Activated CD8-positive, alpha-beta T cell treated with anti-CD3 and anti-CD28 coated beads for 36 hours (primary cell): Measurements from ENCODE around the gene FAM111A. TPM values are rescaled to one million over a fixed set of nuclear protein-coding genes. Genes with fewer than 3 reads are reported as not detected.
A peak's percentile ranks its signal among the peaks of the same experiment; 100 is the strongest.

Experiments
- ATAC-seq: fragments of 200-7000 bp; cut with Tn5 transposase; one replicate; pipeline ENCODE4 v1.10.0; 2021; ENCODE audit warnings: mild to moderate bottlenecking, moderate library complexity
- CTCF ChIA-PET: fragments of 350-600 bp; sonication (Branson Sonifier 250); formaldehyde crosslinking; loops from one replicate; lab custom pipeline; 2021; ENCODE audit warnings: antibody characterized with exemption; lab: Charles Lee
- POLR2A ChIA-PET: fragments of 350-600 bp; sonication (Branson Sonifier 250); formaldehyde crosslinking; loops from one replicate; lab custom pipeline; 2021; ENCODE audit warnings: antibody characterized with exemption; lab: Charles Lee
- DNase-seq: peaks from one replicate; pipeline ENCODE4 v3.0.0-alpha.2; 2020
- H3K27ac Mint-ChIP-seq: one replicate; pipeline ENCODE4 v1.8.0; 2021; ENCODE audit warnings: mild to moderate bottlenecking, mixed read lengths
- H3K27me3 Mint-ChIP-seq: one replicate; pipeline ENCODE4 v1.8.0; 2021; ENCODE audit warnings: mixed read lengths
- H3K36me3 Mint-ChIP-seq: one replicate; pipeline ENCODE4 v1.8.0; 2021; ENCODE audit warnings: low read depth, mixed read lengths
- H3K4me1 Mint-ChIP-seq: one replicate; pipeline ENCODE4 v1.8.0; 2021; ENCODE audit warnings: low read depth, mixed read lengths
- H3K4me3 Mint-ChIP-seq: one replicate; pipeline ENCODE4 v1.8.0; 2021; ENCODE audit warnings: mild to moderate bottlenecking, moderate library complexity, mixed read lengths
- H3K9me3 Mint-ChIP-seq: one replicate; pipeline ENCODE4 v1.8.0; 2021; ENCODE audit warnings: mixed read lengths
- intact Hi-C: fragments of 100-400 bp; cut with micrococcal nuclease; formaldehyde crosslinking; loops from one replicate; pipeline ENCODE4 v1.10.0; 2022
- total RNA-seq, 2 experiments: library from RNA; stranded (reverse); gene quantifications; one replicate each; pipeline ENCODE4 v1.2.3, GENCODE V29; 2021
- TF ChIP-seq, protein P1 (sequence below): fragments of 200-600 bp; IDR thresholded peaks from one replicate; pipeline ENCODE4 v1.8.0; 2022; ENCODE audit warnings: antibody characterized with exemption, mild to moderate bottlenecking

The FAM111A gene
- total RNA-seq, 2 experiments from 2014 or later = 71.8 to 74.5 TPM

DNA sequence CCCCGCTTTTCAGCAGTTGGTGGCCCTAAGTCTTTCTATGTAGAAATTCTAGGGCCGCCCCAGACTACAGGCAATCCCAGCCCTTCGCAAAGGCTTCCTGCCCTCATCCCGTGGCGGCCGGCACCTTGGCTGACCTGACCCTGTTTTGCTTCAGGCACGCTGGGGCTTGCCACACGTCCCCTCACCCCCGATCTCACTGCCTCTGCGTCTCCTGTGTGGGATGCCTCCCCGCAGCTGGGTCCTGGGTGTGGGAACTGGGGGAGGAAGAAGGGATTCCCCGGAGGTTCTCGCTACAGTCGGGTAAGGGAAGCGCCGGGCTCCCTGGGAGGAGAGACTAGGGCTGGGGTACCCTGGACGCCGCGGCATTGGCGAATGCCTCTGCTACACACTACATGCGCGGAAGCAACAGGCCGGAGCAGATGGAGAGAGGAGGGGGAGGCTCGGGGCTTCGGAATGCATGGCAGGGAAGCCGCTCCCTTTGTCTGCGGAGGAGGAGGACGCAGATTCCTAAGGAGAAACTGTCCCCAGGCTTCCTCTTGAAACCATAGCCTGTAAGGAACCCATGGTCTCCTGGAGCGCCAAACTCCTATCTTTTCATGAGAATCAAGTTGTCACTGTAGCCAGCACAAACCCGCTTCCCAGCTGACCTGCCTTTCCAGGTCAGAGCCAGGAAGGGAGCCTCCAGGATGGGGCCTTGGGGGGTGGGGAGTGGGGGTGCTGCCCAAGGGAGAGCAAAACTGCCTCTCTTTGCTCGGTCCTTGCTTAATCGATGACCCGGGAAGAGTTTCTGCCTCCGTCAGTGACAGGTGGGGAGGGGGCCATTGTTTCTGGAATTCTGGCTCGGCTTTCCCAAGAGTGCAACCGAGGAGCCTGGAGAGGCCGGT is 30.7 kb downstream of the FAM111A start:
- CTCF ChIA-PET = interaction anchor here (1.5 to 9.9 kb wide), 7 partner anchors 12 to 257 kb away, joined by 3 to 180 read pairs (median 24); no protein-coding TSS in a partner anchor

DNA sequence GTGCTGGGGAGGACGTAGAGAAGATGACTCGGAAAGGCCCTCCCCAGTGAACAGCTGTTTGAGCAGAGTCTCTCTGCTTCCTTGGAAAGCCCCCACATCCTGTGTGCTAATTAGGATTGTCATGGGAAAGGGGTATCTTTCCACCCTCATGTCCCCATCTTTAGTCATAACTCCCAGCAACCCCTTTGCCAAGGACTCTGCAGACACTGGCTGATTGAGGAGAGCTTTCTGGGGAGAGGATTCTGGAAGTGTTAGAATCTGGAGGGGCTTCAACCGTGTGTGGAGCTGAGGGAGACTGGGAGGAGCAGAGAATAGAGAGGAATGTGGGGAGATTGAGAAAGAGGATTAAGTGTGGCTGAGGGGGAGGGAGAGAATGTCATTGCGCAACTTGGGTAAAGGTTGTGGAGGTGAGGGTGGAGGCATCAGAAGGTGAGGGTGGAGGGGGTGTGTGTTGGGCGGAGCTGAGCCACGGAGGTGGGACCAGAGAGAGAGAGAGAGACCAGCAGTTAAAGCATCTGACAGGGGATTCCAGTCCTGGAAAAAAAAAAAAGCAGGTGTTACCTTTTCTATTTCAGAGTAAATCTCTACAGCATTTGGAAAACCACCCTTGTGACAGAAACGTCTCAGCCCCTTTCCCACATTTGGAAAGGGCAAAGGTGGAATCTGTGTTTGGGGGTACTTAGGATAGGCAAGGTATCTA is 31.5 kb downstream of the FAM111A start:
- CTCF ChIA-PET = interaction anchor here (0.6 to 9.9 kb wide), 6 partner anchors 11 to 256 kb away, joined by 3 to 180 read pairs (median 8); no protein-coding TSS in a partner anchor
- POLR2A ChIA-PET = interaction anchor here (1.0 to 1.5 kb wide), 3 partner anchors 12 to 21 kb away, joined by 3 to 5 read pairs (median 3); no protein-coding TSS in a partner anchor
- intact Hi-C loops = loop anchor here (5.0 kb wide), 1 partner anchor 113 kb away; no protein-coding TSS in a partner anchor
- peaks cover 9% of the 10 kb centered on the region for H3K4me1 Mint-ChIP-seq
- H3K9me3 Mint-ChIP-seq = no peaks in the 10 kb centered on the region
- ATAC-seq (no peak), DNase-seq (no peak)
- no peak overlapping the region for H3K4me3 Mint-ChIP-seq
- TF ChIP-seq, protein P1, sequence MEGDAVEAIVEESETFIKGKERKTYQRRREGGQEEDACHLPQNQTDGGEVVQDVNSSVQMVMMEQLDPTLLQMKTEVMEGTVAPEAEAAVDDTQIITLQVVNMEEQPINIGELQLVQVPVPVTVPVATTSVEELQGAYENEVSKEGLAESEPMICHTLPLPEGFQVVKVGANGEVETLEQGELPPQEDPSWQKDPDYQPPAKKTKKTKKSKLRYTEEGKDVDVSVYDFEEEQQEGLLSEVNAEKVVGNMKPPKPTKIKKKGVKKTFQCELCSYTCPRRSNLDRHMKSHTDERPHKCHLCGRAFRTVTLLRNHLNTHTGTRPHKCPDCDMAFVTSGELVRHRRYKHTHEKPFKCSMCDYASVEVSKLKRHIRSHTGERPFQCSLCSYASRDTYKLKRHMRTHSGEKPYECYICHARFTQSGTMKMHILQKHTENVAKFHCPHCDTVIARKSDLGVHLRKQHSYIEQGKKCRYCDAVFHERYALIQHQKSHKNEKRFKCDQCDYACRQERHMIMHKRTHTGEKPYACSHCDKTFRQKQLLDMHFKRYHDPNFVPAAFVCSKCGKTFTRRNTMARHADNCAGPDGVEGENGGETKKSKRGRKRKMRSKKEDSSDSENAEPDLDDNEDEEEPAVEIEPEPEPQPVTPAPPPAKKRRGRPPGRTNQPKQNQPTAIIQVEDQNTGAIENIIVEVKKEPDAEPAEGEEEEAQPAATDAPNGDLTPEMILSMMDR = no peak
- H3K27ac Mint-ChIP-seq = no peak overlapping the region
- H3K36me3 Mint-ChIP-seq = no peaks in the 10 kb centered on the region
- H3K27me3 Mint-ChIP-seq = peaks cover 13% of the 10 kb centered on the region

More for the DNA sequence above, 30.7 kb downstream of the FAM111A start:
- no peaks in the 10 kb centered on the region for H3K9me3 Mint-ChIP-seq
- no peak for ATAC-seq
- H3K4me3 Mint-ChIP-seq = peak overlapping the region; percentile 72
- no peak overlapping the region for H3K27ac Mint-ChIP-seq
- intact Hi-C loops = loop anchor here (5.0 kb wide), 1 partner anchor 114 kb away; no protein-coding TSS in a partner anchor
- H3K4me1 Mint-ChIP-seq = peaks cover 9% of the 10 kb centered on the region
- no peaks in the 10 kb centered on the region for H3K36me3 Mint-ChIP-seq
- TF ChIP-seq, protein P1 = no peak
- POLR2A ChIA-PET = interaction anchor here (1.3 kb wide), 1 partner anchor 21 kb away, joined by 3 read pairs; no protein-coding TSS in a partner anchor
- peaks cover 13% of the 10 kb centered on the region for H3K27me3 Mint-ChIP-seq
- no peak for DNase-seq

DNA sequence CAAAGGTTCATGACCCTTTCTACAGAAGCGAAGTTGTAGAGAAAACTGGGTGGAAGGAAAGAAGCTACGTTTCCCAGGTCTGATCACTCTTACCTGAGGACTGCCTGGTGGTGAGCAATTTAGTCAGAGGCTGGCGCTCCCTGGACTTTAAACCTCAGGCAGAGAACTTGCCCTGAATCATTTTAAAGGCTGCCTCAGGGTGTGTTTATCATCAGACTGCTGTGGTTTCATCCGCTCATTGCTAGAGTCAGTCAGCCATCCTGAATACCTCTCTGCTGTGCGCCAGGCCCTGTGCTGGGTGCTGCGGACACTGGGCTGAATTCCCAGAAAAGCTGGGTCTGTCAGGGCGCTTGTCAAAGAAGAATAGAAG is 32.0 kb downstream of the FAM111A start:
- peaks cover 9% of the 10 kb centered on the region for H3K4me1 Mint-ChIP-seq
- H3K27me3 Mint-ChIP-seq = peaks cover 13% of the 10 kb centered on the region
- H3K36me3 Mint-ChIP-seq = no peaks in the 10 kb centered on the region
- ChIA-PET POLR2A (interaction anchor here (1.0 to 1.5 kb wide), 3 partner anchors 11 to 19 kb away, joined by 3 to 7 read pairs (median 5); no protein-coding TSS in a partner anchor), CTCF (interaction anchor here (0.6 to 9.9 kb wide), 9 partner anchors 10 to 255 kb away, joined by 3 to 180 read pairs (median 6); partner anchors contain the start of gene FAM111A)
- TF ChIP-seq, protein P1 = no peak
- intact Hi-C loops = loop anchor here (5.0 kb wide), 1 partner anchor 113 kb away; no protein-coding TSS in a partner anchor
- H3K4me3 Mint-ChIP-seq = no peak overlapping the region
- DNase-seq = no peak
- no peak for ATAC-seq
- no peak overlapping the region for H3K27ac Mint-ChIP-seq
- peaks cover 4% of the 10 kb centered on the region for H3K9me3 Mint-ChIP-seq

DNA sequence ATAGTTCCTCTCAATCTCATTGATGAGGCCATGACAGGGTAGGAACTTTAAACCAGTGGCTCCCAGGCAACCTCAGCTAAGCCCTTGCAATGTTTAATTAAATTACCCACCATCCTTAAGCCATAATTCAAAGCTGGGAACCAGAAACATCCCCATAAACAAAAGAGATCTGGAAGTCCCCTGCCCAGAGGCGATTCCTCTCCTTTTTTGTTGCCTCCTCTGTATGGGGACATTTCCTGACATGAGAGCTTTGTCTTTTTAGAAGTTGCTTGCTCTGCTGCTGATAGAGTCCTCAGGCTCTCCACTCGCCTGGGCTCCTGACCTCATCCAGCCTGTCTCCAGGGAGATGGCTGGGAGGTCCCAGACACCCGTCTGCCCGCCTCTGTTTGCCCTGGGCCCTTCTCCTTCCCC is 32.4 kb downstream of the FAM111A start:
- TF ChIP-seq, protein P1 = no peak
- H3K4me1 Mint-ChIP-seq = peaks cover 9% of the 10 kb centered on the region
- ATAC-seq (no peak), DNase-seq (no peak)
- H3K4me3 Mint-ChIP-seq = no peak overlapping the region
- ChIA-PET CTCF (interaction anchor here (0.6 to 9.9 kb wide), 9 partner anchors 10 to 255 kb away, joined by 3 to 180 read pairs (median 5); partner anchors contain the start of gene FAM111A), POLR2A (interaction anchor here (1.0 to 1.5 kb wide), 3 partner anchors 11 to 19 kb away, joined by 3 to 7 read pairs (median 5); no protein-coding TSS in a partner anchor)
- H3K9me3 Mint-ChIP-seq = peaks cover 5% of the 10 kb centered on the region
- H3K27me3 Mint-ChIP-seq = peaks cover 13% of the 10 kb centered on the region
- H3K27ac Mint-ChIP-seq = no peak overlapping the region
- H3K36me3 Mint-ChIP-seq = no peaks in the 10 kb centered on the region
- intact Hi-C loops = no loop called here
